Liver (tissue), 9 donors: ENCODE measurements around the gene EVC. TPM values are rescaled to one million over a fixed set of nuclear protein-coding genes. Genes with fewer than 3 reads are reported as not detected.

Source experiments
- DNase-seq: peaks from one replicate; pipeline ENCODE4 v3.0.0-alpha.2; 2017; ENCODE audit warnings: low spot score
- H3K27ac ChIP-seq, 2 donors: one replicate each; pipeline ENCODE4 v1.7.0; 2013; ENCODE audit warnings: inconsistent platforms in 2 of 2, low read length in 2 of 2, control low read depth in 1 of 2, low read depth in 1 of 2, mild to moderate bottlenecking in 1 of 2
- H3K27me3 ChIP-seq, 4 donors: one replicate each; pipeline versions ENCODE4 v1.6.1 to v1.7.0; 2013; ENCODE audit warnings: low read length in 3 of 4, inconsistent platforms in 1 of 4, mild to moderate bottlenecking in 1 of 4, moderate library complexity in 1 of 4; ENCODE audit not compliant: control insufficient read depth in 4 of 4, insufficient read depth in 4 of 4
- H3K36me3 ChIP-seq, 4 donors: one replicate each; pipeline versions ENCODE4 v1.6.1 to v1.7.0; 2013; ENCODE audit warnings: low read length in 3 of 4, mild to moderate bottlenecking in 3 of 4, low read depth in 1 of 4, moderate library complexity in 1 of 4; ENCODE audit not compliant: control insufficient read depth in 4 of 4, insufficient read depth in 3 of 4
- H3K4me1 ChIP-seq, 4 donors: one replicate each; pipeline versions ENCODE4 v1.6.1 to v1.7.0; 2013; ENCODE audit warnings: low read length in 3 of 4, mild to moderate bottlenecking in 3 of 4, moderate library complexity in 1 of 4; ENCODE audit not compliant: control insufficient read depth in 4 of 4, insufficient read depth in 4 of 4
- H3K4me3 ChIP-seq, 3 donors: one replicate each; pipeline versions ENCODE4 v1.6.1 to v1.7.0; 2013; ENCODE audit warnings: low read length in 3 of 3, control low read depth in 1 of 3, low read depth in 1 of 3, mild to moderate bottlenecking in 1 of 3
- H3K9ac ChIP-seq, 2 donors: one replicate each; pipeline ENCODE4 v1.7.0; 2013; ENCODE audit warnings: low read length in 2 of 2, mild to moderate bottlenecking in 2 of 2, moderate library complexity in 2 of 2, control low read depth in 1 of 2, low read depth in 1 of 2
- H3K9me3 ChIP-seq, 4 donors: one replicate each; pipeline versions ENCODE4 v1.6.1 to v1.7.0; 2013; ENCODE audit warnings: low read length in 3 of 4; ENCODE audit not compliant: control insufficient read depth in 4 of 4
- FOXA1 ChIP-seq: IDR thresholded peaks from 2 replicates; pipeline ENCODE4 v1.6.1; 2016; ENCODE audit warnings: antibody characterized with exemption
- FOXA2 ChIP-seq: IDR thresholded peaks from 2 replicates; pipeline ENCODE4 v1.6.1; 2016; ENCODE audit warnings: antibody characterized with exemption
- HNF4G ChIP-seq: IDR thresholded peaks from 2 replicates; pipeline ENCODE4 v1.6.1; 2016; ENCODE audit warnings: antibody characterized with exemption
- JUND ChIP-seq, 2 donors: IDR thresholded peaks; 2 replicates each; pipeline ENCODE4 v1.6.1; 2016; ENCODE audit warnings: antibody characterized with exemption in 2 of 2
- RXRA ChIP-seq, 2 donors: IDR thresholded peaks; 2 replicates each; pipeline ENCODE4 v1.6.1; 2017 to 2018; ENCODE audit warnings: antibody characterized with exemption in 2 of 2, mild to moderate bottlenecking in 1 of 2
- SP1 ChIP-seq: IDR thresholded peaks from 2 replicates; pipeline ENCODE4 v1.6.1; 2018; ENCODE audit warnings: antibody characterized with exemption, mild to moderate bottlenecking
- TAF1 ChIP-seq: conservative IDR thresholded peaks from 2 replicates; pipeline ENCODE4 v1.6.1; 2016; ENCODE audit warnings: antibody characterized with exemption, mild to moderate bottlenecking
- YY1 ChIP-seq: IDR thresholded peaks from 2 replicates; pipeline ENCODE4 v1.6.1; 2016; ENCODE audit warnings: antibody characterized with exemption, mild to moderate bottlenecking
- WGBS: extraction: QIAGEN DNeasy Blood & Tissue Kit; methylation state at CpG from one replicate; pipeline ENCODE4 v1.1.7; 2013; 5-methylcytosine and 5-hydroxymethylcytosine counted together
- polyA plus RNA-seq, 2 donors: library from polyadenylated mRNA; stranded (reverse) in 1 of 2; unstranded in 1 of 2; fragments of 200-250 nt in 1 of 2; fragments of >200 nt in 1 of 2; fragmentation: Nextera tagmentation in 1 of 2; extraction: Ambion mirVana in 1 of 2; gene quantifications; one replicate each; pipeline versions ENCODE4 v1.2.1 to v1.2.3, GENCODE V29; 2013 to 2015
- total RNA-seq, 2 donors: library from RNA; depleted of rRNA; stranded (reverse); fragments of >200 nt; gene quantifications; one replicate each; pipeline ENCODE4 v1.2.3, GENCODE V29; 2014
- TF ChIP-seq, protein P1 (sequence below): IDR thresholded peaks from 2 replicates; pipeline ENCODE4 v1.6.1; 2016; ENCODE audit warnings: antibody characterized with exemption
- TF ChIP-seq, protein P2 (sequence below): IDR thresholded peaks from 2 replicates; pipeline ENCODE4 v1.6.1; 2016; ENCODE audit warnings: antibody characterized with exemption, mild to moderate bottlenecking
- TF ChIP-seq, protein P3 (sequence below): IDR thresholded peaks from 2 replicates; pipeline ENCODE4 v1.6.1; 2016; ENCODE audit warnings: antibody characterized with exemption
- TF ChIP-seq, protein P4 (sequence below): IDR thresholded peaks from 2 replicates; pipeline ENCODE4 v1.6.1; 2016; ENCODE audit warnings: antibody characterized with exemption
- donor health status: healthy.
- donor health status: healthy.
- donor health status: healthy.
- donor health status: healthy.
- donor health status: healthy.

EVC gene
- total and polyA plus RNA-seq, 4 donors = 0.76 to 10.9 (median 3.2) TPM

DNA sequence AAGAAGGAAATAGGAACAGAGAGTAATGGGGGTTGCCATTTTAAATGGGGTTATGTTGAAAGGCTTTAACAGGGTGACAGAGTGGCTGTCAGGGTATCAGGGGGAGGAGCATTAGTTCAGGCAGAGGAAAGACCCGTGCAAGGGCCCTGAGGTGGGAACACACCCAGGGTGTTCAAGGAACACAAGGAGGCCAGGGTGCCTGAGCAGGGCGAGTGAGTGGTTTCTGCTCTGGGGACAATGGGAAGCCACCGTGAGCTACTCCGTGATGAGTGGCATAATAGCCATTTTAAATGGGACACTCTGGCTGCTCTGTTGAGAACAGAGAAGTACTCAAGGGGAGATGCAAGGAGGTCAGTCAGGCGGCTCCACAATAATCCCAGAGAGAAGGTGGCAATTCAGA is 7.2 kb upstream of the EVC start:
- Histone ChIP-seq H3K4me1 (peaks cover 0 to 5% (median 1%) of the 10 kb centered on the region in 4 donors), H3K9ac (no peak overlapping the region), H3K27ac (no peak overlapping the region), H3K9me3 (peaks cover 0 to 2% (median 0%) of the 10 kb centered on the region in 4 donors), H3K27me3 (peaks cover 0 to 3% (median 0%) of the 10 kb centered on the region in 4 donors), H3K4me3 (no peak overlapping the region), H3K36me3 (no peaks in the 10 kb centered on the region)
- TF ChIP-seq FOXA1 = no peak
- no peak for TF ChIP-seq YY1
- TF ChIP-seq, protein P1, sequence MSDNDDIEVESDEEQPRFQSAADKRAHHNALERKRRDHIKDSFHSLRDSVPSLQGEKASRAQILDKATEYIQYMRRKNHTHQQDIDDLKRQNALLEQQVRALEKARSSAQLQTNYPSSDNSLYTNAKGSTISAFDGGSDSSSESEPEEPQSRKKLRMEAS = no peak
- TF ChIP-seq, protein P2, sequence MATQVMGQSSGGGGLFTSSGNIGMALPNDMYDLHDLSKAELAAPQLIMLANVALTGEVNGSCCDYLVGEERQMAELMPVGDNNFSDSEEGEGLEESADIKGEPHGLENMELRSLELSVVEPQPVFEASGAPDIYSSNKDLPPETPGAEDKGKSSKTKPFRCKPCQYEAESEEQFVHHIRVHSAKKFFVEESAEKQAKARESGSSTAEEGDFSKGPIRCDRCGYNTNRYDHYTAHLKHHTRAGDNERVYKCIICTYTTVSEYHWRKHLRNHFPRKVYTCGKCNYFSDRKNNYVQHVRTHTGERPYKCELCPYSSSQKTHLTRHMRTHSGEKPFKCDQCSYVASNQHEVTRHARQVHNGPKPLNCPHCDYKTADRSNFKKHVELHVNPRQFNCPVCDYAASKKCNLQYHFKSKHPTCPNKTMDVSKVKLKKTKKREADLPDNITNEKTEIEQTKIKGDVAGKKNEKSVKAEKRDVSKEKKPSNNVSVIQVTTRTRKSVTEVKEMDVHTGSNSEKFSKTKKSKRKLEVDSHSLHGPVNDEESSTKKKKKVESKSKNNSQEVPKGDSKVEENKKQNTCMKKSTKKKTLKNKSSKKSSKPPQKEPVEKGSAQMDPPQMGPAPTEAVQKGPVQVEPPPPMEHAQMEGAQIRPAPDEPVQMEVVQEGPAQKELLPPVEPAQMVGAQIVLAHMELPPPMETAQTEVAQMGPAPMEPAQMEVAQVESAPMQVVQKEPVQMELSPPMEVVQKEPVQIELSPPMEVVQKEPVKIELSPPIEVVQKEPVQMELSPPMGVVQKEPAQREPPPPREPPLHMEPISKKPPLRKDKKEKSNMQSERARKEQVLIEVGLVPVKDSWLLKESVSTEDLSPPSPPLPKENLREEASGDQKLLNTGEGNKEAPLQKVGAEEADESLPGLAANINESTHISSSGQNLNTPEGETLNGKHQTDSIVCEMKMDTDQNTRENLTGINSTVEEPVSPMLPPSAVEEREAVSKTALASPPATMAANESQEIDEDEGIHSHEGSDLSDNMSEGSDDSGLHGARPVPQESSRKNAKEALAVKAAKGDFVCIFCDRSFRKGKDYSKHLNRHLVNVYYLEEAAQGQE = no peak
- TF ChIP-seq JUND (IDR thresholded peaks at IDR 0.05) = no peak
- no peak for TF ChIP-seq HNF4G
- WGBS = 94% methylated on average over 5 of the region's 5 CpGs
- DNase-seq = no peak

DNA sequence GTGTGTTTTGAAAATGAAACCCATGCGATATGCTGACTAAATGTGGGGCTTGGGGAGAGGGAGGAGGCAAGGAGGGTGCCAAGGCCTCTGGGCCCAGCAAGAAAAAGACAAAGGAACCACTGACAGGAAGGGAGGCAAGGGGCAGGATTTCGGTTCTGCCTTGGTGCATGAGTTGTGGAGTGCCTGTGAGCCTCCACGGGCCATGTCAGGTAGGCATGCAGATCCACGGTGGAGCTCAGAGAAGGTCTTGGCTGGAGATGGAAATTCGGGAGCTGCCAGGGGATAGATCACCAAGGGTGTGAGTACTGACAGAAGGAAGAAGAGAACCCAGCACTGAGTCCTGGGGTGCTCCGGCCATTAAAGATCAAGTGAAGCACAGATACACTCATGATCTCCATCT is 6.7 kb upstream of the EVC start:
- 86% methylated on average over 6 of the region's 6 CpGs for WGBS
- H3K9ac ChIP-seq = no peak overlapping the region
- H3K9me3 ChIP-seq = peaks cover 0 to 2% (median 0%) of the 10 kb centered on the region in 4 donors
- no peak for TF ChIP-seq RXRA (IDR thresholded peaks at IDR 0.05)
- TF ChIP-seq, protein P3, sequence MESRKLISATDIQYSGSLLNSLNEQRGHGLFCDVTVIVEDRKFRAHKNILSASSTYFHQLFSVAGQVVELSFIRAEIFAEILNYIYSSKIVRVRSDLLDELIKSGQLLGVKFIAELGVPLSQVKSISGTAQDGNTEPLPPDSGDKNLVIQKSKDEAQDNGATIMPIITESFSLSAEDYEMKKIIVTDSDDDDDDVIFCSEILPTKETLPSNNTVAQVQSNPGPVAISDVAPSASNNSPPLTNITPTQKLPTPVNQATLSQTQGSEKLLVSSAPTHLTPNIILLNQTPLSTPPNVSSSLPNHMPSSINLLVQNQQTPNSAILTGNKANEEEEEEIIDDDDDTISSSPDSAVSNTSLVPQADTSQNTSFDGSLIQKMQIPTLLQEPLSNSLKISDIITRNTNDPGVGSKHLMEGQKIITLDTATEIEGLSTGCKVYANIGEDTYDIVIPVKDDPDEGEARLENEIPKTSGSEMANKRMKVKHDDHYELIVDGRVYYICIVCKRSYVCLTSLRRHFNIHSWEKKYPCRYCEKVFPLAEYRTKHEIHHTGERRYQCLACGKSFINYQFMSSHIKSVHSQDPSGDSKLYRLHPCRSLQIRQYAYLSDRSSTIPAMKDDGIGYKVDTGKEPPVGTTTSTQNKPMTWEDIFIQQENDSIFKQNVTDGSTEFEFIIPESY = no peak
- TF ChIP-seq, protein P4, sequence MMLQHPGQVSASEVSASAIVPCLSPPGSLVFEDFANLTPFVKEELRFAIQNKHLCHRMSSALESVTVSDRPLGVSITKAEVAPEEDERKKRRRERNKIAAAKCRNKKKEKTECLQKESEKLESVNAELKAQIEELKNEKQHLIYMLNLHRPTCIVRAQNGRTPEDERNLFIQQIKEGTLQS = no peak
- TF ChIP-seq JUND (IDR thresholded peaks at IDR 0.05) = no peak
- no peak for TF ChIP-seq FOXA1
- TF ChIP-seq, protein P1 = no peak
- TF ChIP-seq FOXA2 = no peak
- TF ChIP-seq TAF1 = no peak
- TF ChIP-seq SP1 = no peak
- TF ChIP-seq YY1 = no peak
- no peak for TF ChIP-seq HNF4G
- H3K4me1 ChIP-seq = peaks cover 0 to 5% (median 1%) of the 10 kb centered on the region in 4 donors
- H3K4me3 ChIP-seq = no peak overlapping the region
- H3K36me3 ChIP-seq = no peaks in the 10 kb centered on the region
- H3K27ac ChIP-seq = no peak overlapping the region
- H3K27me3 ChIP-seq = peaks cover 0 to 3% (median 0%) of the 10 kb centered on the region in 4 donors
- no peak for DNase-seq
